Measurements from ENCODE around the gene MAP6.

- TF ChIP-seq GATA3 (IDR thresholded peaks at IDR 0.05; ENCODE audit: low read depth, low read length) (no peak), GATA2 (IDR thresholded peaks at IDR 0.05; ENCODE audit: low read depth, low read length) (no peak)
Observed at GRCh38 chr11:75659836-75660235, 9.0 kb downstream of the MAP6 start.
